K562 (cell line): ENCODE data around the gene STX2. TPM values are rescaled to one million over a fixed set of nuclear protein-coding genes. Genes with fewer than 3 reads are reported as not detected.

Experiments
- CBX3 ChIP-seq, 2 experiments: IDR thresholded peaks; 1 replicate in 1 of 2; 2 replicates in 1 of 2; pipeline ENCODE4 v1.6.1; 2012; ENCODE audit warnings: inconsistent platforms in 2 of 2, low read length in 2 of 2, borderline replicate concordance in 1 of 2, control low read depth in 1 of 2
- CCNT2 ChIP-seq: IDR thresholded peaks from 2 replicates; pipeline ENCODE4 v1.6.1; 2011; ENCODE audit warnings: borderline replicate concordance, low read depth, mild to moderate bottlenecking, moderate library complexity, mixed read lengths, low read length; ENCODE audit not compliant: insufficient read length; ENCODE audit errors: extremely low read depth
- CREB1 ChIP-seq, 2 experiments: sonication (generic) in 1 of 2; formaldehyde crosslinking in 1 of 2; IDR thresholded peaks; 2 replicates each; pipeline versions ENCODE4 v1.6.1 to v1.8.0; 2012 to 2022; ENCODE audit warnings: inconsistent platforms in 1 of 2, mild to moderate bottlenecking in 1 of 2, missing genetic modification reagents in 1 of 2, moderate library complexity in 1 of 2
- CXXC5 ChIP-seq: fragments of 250-450 bp; sonication (Bioruptor Pico); IDR thresholded peaks from 2 replicates; pipeline ENCODE4 v1.8.0; 2022; ENCODE audit warnings: inconsistent platforms, mild to moderate bottlenecking, moderate library complexity
- E2F4 ChIP-seq: sonication (generic); formaldehyde crosslinking; IDR thresholded peaks from 2 replicates; pipeline ENCODE4 v1.8.0; 2022; ENCODE audit warnings: mild to moderate bottlenecking, low read depth, missing genetic modification reagents
- EGR1 ChIP-seq: fragments of 450-650 bp; conservative IDR thresholded peaks from 2 replicates; pipeline ENCODE4 v1.6.1; 2017; ENCODE audit warnings: mild to moderate bottlenecking
- ELF2 ChIP-seq: fragments of 250-450 bp; sonication (Bioruptor Pico); IDR thresholded peaks from 2 replicates; pipeline ENCODE4 v1.5.0; 2021; ENCODE audit warnings: mild to moderate bottlenecking
- ELF4 ChIP-seq: fragments of 450-650 bp; formaldehyde crosslinking; IDR thresholded peaks from 2 replicates; pipeline ENCODE4 v1.4.0; 2022; ENCODE audit warnings: missing genetic modification characterization
- KDM1A ChIP-seq, 2 experiments: fragments of 450-650 bp; IDR thresholded peaks; 2 replicates each; pipeline ENCODE4 v1.6.1; 2016; ENCODE audit warnings: mild to moderate bottlenecking in 2 of 2
- MYNN ChIP-seq, 2 experiments: sonication (generic); formaldehyde crosslinking in 1 of 2; IDR thresholded peaks; 2 replicates each; pipeline versions ENCODE4 v1.5.0 to v1.6.1; 2016 to 2020; ENCODE audit warnings: antibody characterized with exemption in 1 of 2, missing genetic modification reagents in 1 of 2
- NRF1 ChIP-seq, 2 experiments: fragments of 450-650 bp; IDR thresholded peaks in 1 of 2; conservative IDR thresholded peaks in 1 of 2; 2 replicates each; pipeline ENCODE4 v1.6.1; 2014; ENCODE audit warnings: mild to moderate bottlenecking in 2 of 2
- TEAD1 ChIP-seq, 2 experiments: fragments of 450-650 bp in 1 of 2; sonication (generic) in 1 of 2; formaldehyde crosslinking; IDR thresholded peaks; 2 replicates each; pipeline versions ENCODE4 v1.4.0 to v1.8.0; 2020 to 2022; ENCODE audit warnings: mild to moderate bottlenecking in 2 of 2, missing genetic modification reagents in 1 of 2
- WHSC1 ChIP-seq: IDR thresholded peaks from one replicate; pipeline ENCODE4 v1.6.1; 2012; ENCODE audit warnings: low read length, control low read depth, inconsistent platforms
- ZBTB11 ChIP-seq, 3 experiments: fragments of 200-800 bp in 1 of 3; fragments of 250-450 bp in 1 of 3; fragments of 450-650 bp in 1 of 3; sonication (Bioruptor Pico) in 1 of 3; sonication (Bioruptor generic) in 1 of 3; formaldehyde crosslinking in 1 of 3; IDR thresholded peaks; 2 replicates each; pipeline versions ENCODE4 v1.6.1 to v1.8.0; 2016 to 2022; ENCODE audit warnings: mild to moderate bottlenecking in 2 of 3, missing genetic modification characterization in 2 of 3, missing compliant biosample characterization in 1 of 3, moderate library complexity in 1 of 3
- ZBTB9 ChIP-seq: fragments of 450-650 bp; formaldehyde crosslinking; IDR thresholded peaks from 2 replicates; pipeline ENCODE4 v1.4.0; 2020; ENCODE audit warnings: mild to moderate bottlenecking, moderate library complexity
- ZNF224 ChIP-seq: sonication (generic); formaldehyde crosslinking; IDR thresholded peaks from 2 replicates; pipeline ENCODE4 v1.8.0; 2022; ENCODE audit warnings: mild to moderate bottlenecking, missing genetic modification reagents
- ZNF431 ChIP-seq: sonication (generic); formaldehyde crosslinking; IDR thresholded peaks from 2 replicates; pipeline ENCODE4 v1.8.0; 2022; ENCODE audit warnings: mild to moderate bottlenecking, missing genetic modification reagents
- ZNF512 ChIP-seq: IDR thresholded peaks from 2 replicates; pipeline ENCODE4 v1.6.1; 2016; ENCODE audit warnings: missing genetic modification characterization, missing compliant biosample characterization
- polyA plus RNA-seq, 8 experiments: library from polyadenylated mRNA; depleted of rRNA in 4 of 8; stranded (reverse) in 5 of 8; unstranded in 3 of 8; fragments of >200 nt; fragmentation: Nextera tagmentation in 2 of 8; fragmentation: Illumina TruSeq in 1 of 8; extraction: Ambion mirVana in 2 of 8; extraction: Trizol in 1 of 8; gene quantifications; 2 replicates each; pipeline versions ENCODE4 v1.2.1 to v1.2.3, GENCODE V29; 2011 to 2014; ENCODE audit warnings: inconsistent platforms in 1 of 8, missing spikeins in 1 of 8
- total RNA-seq, 7 experiments: library from RNA; depleted of rRNA in 6 of 7; stranded (reverse); fragments of >200 nt in 6 of 7; fragmentation: Illumina TruSeq in 2 of 7; extraction: Trizol in 2 of 7; gene quantifications; 2 replicates each; pipeline versions ENCODE4 v1.2.1 to v1.2.3, GENCODE V29; 2011 to 2021; ENCODE audit warnings: low replicate concordance in 1 of 7

STX2 gene
- total and polyA plus RNA-seq, 9 of the 15 experiments (the other 6 are each of a cell fraction or from before 2014, with no cell fraction given), result 22.2 to 54.6 (median 30.8) TPM

- TF ChIP-seq ZBTB11 (CRISPR knock-in tag; IDR thresholded peaks at IDR 0.05) (0 out of 6 replicates have a peak, but pooled peaks of 1 of the 3 experiments have one; percentile 39), CCNT2 (peak; percentile 62), WHSC1 (no peak), CXXC5 (CRISPR knock-in tag) (peak; percentile 64; the same call in 1 of the 2 replicates), MYNN (IDR thresholded peaks at IDR 0.05) (0 out of 2 replicates have a peak, but pooled peaks have one; percentile 56), MYNN (CRISPR knock-in tag; IDR thresholded peaks at IDR 0.05) (no peak), ZBTB9 (CRISPR knock-in tag) (no peak), ELF2 (CRISPR knock-in tag) (no peak), CREB1 (IDR thresholded peaks at IDR 0.05) (no peak; the same call in 1 of the 2 replicates), CREB1 (CRISPR knock-in tag; IDR thresholded peaks at IDR 0.05) (peak; percentile 53; the same call in 1 of the 2 replicates), ZNF512 (no peak), E2F4 (0 out of 2 replicates have a peak, but pooled peaks have one; percentile 61), ZNF431 (CRISPR knock-in tag) (peak; percentile 82), TEAD1 (CRISPR knock-in tag; IDR thresholded peaks at IDR 0.05) (peak in 1 of 2 experiments; percentile 94; a peak in 2 of 4 replicates), ELF4 (CRISPR knock-in tag) (no peak), ZNF224 (no peak), CBX3 (IDR thresholded peaks at IDR 0.05; ENCODE audit: borderline replicate concordance in 1 of 2, low read length in 2 of 2) (peak in 1 of 2 experiments; percentile 91; a peak in 2 of 3 replicates), KDM1A (IDR thresholded peaks at IDR 0.05) (0 out of 4 replicates have a peak, but pooled peaks of 1 of the 2 experiments have one; percentile 18), EGR1 (peak; percentile 61), NRF1 (conservative IDR thresholded peaks at IDR 0.05 in 1 of 2, IDR thresholded peaks at IDR 0.05 in 1 of 2) (0 out of 4 replicates have a peak, but pooled peaks of 1 of the 2 experiments have one; percentile 16)
These were observed 12.8 kb downstream of the STX2 start (continued) for GRCh38 chr12:130826151-130826801.
